Measurements from ENCODE around the gene LRRC8A.
"Not testable (repeated sequence)": the region's sequence is repeated elsewhere in the genome, so short reads cannot be mapped to it uniquely, and the experiment has no call there.

The LRRC8A gene

DNA sequence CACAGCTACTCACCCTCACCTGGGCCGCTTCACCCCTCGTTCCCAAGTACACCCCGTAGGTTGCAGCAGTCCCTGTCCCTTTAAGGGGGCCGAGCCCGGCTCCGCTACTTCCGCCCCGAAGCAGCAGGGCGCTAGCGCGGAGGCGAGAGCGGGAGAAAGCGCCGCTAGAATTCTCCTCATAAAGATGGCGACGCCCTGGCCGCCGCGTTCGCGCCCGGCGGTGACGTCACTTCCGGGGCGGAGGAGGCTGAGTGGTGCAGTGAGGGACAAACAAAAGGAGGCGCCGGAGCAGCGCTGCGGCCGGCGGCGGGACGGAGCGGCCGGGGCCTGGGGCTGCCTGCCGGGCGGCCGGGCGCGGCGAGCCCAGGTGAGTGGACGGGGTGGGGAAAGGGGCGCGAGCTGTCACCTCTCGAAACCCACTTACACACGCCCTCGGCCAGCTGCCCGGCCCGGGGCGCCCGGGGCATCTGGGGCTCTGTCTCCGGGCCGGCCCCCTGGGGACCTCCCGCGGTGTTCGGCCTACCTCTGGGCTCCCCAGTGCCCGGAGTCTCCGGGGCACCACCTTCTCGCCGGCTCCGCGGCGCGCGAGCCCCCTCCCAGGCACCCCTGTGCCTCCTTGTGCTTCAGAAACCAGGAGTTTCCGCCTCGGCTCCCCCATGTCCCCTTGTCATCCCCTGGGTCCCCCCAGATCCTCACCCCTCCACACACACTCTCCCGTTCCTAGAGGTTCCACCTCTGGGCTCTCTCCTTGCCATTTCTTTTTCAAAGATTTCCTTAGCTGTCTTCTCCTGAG is at the start of gene LRRC8A, which contains the start of gene KYAT1:
Gene LRRC8A (plus strand): TSS at position 250 of the 793 bp plus-strand sequence. CDS start 25,032 bp downstream, outside the sequence.
Gene KYAT1 (minus strand): TSS at position 67 of the 793 bp plus-strand sequence. CDS start 36,545 bp downstream, outside the sequence.
- in situ Hi-C loops (cut with MboI; ENCODE audit: low sequenced_read_pairs): no loop called here

DNA sequence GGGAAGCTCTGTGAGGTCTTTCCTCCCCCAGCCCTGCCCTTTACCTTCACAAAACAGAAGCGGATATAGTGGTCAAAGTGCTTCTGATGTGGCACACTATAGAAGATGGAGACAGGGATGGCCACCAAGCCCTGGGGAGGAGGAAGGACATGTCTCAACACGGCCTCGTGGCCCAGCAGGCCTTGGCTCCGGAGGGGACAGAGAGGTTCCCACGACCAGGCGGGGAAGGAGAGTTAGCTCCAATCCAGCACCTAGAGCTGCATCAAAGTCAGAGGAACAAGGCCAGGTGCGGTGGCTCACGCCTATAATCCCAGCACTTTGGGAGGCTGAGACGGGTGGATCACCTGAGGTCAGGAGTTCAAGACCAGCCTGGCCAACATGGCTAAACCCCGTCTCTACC is 48.2 kb upstream of the LRRC8A start:
- in situ Hi-C loops (cut with MboI; ENCODE audit: low sequenced_read_pairs): no loop called here

DNA sequence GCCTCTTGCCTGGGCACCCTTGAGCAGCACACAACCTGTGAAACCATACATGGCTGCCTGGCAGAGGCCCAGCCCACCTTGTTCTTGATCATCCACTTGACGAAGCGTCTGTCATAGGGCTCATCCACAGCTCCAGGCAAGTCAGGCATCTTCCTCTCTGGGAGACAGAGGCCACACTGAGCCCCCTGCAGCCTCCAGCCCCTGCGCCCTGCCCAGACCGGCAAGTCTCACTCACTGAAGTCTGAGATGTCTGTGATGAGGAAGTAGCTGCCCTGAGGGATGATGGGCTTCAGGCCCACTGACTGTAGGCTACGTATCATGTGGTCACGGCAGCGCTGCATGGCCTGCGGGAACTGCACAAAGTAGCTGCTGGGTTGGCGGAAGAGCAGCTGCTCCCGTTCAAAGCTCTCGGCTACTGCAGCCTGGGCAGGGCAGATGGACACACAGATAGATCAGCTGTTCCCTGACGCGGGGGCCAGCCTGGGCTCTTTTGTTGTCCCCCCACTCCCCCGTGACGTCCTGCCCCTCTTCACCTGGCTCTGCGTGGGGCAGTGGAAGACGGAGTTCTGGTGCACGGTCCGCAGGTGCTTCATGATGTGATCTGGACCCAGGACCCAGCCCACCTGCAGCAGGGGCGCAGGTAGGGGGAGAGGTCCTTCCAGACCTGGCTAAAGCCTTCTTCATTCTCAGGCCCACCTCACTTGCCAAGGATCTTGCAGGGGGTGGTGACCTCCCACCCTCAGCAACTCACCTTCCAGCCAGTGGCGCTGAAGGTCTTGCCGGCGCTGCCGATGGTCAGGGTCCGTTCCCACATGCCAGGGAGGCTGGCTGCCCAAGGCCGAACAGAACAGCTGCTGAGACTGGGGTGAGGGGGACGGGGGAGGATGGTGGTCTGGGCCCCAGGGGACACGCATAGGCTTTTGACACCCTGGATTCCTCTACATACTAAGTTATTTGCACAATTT is 46.4 kb upstream of the LRRC8A start:
- in situ Hi-C loops (cut with MboI; ENCODE audit: low sequenced_read_pairs): no loop called here

DNA sequence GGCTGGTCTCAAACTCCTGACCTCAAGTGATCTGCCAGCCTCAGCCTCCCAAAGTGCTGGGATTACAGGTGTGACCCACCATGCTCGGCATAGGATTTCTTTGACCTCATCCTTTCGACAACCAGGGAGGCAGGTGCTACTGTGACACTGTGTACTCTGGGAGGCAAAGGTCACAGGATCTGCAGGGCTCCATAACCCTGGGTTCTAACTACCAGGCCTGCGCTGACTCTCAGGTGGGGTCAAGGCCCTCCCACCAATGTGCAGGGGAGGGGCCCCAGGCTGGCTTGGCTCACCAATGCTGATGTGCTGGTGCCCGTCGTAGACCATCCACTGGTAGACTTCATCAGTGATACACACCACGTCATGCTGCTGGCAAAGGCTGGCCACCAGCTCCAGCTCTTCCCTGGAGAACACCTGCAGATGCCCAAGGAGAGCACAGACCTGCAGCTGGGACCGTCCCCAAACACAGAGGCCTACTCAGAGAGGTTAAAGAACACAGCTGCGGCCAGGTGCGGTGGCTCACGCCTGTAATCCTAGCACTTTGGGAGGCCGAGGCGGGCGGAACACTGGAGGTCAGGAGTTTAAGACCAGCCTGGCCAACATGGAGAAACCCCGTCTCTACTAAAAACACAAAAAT is 45.3 kb upstream of the LRRC8A start:
- in situ Hi-C loops (cut with MboI; ENCODE audit: low sequenced_read_pairs): no loop called here

DNA sequence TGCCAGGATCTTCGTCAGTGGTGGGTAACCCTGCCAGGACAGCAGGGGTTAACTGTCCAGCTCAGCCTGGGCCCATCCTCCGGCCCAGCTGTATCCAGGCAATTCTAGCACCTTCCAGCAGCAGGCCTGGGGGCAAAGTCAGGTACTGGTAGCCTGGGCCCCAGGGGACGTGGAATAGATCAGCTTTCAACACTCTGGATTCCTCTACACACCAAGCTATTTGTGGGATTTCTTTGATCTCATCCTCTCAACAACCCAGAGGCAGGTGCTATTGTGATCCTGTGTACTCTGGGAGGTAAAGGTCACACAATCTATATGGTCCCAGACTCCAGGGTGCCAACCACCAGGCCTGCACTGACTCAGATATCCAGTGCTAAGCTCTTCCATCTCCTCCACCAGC is 43.6 kb upstream of the LRRC8A start:
- in situ Hi-C loops (cut with MboI; ENCODE audit: low sequenced_read_pairs): no loop called here

DNA sequence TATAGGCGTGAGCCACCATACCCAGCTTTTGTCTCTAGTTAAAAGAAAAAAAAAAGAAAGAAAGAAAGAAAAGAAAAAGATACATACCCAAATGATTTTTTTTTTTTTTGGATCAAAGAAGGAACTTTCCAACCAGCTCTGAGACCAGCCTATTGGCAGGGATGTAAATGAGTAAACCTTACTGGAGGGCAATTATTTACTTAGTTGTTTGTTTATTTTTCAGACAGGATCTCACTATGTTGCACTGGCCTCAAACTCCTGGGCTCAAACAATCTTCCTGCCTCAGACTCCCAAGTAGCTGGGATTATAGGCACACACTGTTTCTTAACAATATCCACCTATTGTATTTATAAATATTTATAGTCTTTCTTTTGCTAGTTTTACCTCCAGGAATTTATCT is 41.4 kb upstream of the LRRC8A start:
- in situ Hi-C loops (cut with MboI; ENCODE audit: low sequenced_read_pairs): no loop called here

DNA sequence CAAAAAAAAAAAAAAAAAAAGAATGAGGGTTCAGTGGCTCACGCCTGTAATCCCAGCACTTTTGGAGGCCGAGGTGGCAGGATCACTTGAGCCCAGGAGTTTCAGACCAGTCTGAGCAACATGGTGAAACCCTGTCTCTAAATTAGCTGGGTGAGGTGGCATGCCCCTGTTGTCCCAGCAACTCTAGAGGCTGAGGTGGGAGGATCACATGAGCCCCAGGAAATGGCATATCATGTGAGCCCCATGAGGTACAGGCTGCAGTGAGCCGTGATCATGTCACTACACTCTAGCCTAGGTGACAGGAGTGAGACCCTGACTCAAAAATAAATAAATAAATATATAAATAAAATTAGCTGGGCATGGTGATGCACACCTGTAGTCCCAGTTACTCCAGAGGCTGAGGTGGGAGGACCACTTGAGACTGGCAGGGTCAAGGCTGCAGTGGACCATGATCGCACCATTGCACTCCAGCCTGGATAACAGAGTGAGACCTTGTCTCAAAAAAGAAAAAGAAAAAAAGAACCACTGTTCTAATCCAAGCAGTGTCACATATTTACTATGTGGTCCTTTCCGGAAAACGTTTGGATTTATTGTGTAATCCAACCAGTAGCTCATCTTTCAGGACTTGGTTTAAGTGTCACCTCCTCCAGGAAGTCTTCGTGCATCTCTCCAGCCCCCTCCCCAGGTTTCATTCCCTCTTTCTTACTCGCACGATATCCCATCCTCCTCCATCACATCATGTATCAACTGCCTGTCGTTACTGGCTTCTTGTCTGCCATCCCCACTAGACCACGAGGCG is 40.0 kb upstream of the LRRC8A start:
- in situ Hi-C loops (cut with MboI; ENCODE audit: low sequenced_read_pairs): no loop called here

DNA sequence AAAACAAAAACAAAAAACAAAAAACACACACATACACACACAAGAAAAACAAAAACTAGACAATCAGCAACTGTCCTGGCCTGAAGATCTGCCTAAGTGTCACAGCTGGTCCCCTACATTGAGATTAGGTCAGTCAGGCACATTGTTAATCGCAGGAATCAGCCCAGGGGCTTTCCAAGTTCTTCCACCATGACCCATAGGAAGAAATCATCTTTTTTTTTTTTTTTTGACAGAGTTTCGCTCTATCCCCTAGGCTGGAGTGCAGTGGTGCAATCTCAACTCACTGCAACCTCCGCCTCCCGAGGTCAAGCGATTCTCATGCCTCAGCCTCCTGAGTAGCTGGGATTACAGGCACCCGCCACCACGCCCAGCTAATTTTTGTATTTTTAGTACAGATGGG is 38.8 kb upstream of the LRRC8A start:
- in situ Hi-C loops (cut with MboI; ENCODE audit: low sequenced_read_pairs): not testable (repeated sequence)

DNA sequence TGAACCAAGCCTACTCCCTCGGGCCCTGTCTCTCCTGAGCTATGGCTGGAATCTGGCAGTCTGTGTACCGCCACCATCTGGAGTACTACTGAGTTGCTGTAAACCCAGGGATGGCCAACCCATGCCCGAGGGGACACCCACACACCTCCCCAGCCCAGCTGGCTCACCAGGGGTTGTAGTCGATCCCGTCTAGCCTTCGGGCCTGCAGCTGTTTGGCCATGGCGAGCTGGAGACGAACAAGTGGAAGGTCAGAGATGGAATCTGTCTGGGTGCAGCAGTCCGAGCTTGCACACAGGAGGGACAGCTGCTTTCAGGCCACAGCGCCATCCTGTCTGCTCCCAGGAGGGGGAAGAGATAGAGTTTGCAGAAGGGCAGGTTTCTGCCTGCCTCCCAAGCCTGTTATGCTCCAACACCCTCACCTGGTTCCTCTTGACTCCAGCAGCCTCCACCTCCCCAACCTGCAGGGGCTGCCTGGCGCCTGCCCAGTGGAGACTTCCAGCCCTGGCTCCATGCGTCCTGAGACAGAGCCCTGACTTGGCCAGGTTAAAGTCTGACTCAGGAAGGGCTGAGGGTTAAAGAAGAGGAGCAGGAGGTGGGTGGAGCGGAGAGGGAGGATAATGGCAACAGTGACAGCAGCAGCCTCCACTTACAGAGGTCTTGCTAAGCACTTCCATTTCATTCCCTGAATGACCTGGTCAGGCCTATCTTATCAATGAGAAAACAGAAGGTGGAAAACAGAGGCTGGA is 36.6 kb upstream of the LRRC8A start:
- in situ Hi-C loops (cut with MboI; ENCODE audit: low sequenced_read_pairs): no loop called here

DNA sequence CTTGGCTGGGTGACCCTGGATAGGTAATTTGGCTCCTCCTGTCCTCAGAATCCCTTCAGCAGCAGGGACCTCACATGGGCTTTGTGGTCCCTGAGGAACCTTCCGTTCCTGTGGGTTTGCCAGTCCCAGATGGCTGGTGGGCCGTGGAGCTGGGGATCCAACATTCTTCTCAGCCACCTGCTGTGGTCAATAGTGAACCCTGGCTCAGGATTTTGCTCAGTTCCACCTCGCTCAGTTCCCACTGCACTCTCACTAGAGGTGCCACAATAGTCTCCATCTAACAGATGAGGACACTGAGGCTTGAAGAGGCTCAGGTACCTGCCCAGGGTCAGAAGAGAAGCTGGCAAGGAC is 35.3 kb upstream of the LRRC8A start:
- in situ Hi-C loops (cut with MboI; ENCODE audit: low sequenced_read_pairs): no loop called here

DNA sequence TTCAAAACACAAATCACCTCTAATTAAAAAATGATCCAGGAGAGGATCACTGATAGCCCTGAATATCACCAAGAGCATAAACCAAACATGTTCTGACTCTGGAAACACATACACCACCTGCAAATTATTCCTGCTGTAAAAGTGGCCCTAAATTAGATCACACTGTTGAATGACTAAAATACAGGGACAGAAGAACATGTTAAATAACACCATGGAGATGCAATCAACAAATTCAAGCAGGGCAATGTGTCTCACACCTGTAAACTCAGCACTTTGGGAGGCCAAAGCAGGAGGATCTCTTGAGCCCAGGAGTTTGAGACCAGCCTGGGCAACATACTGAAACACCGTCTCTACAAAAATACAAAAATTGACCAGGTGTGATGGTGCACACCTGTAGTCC is 34.1 kb upstream of the LRRC8A start:
- in situ Hi-C loops (cut with MboI; ENCODE audit: low sequenced_read_pairs): no loop called here

DNA sequence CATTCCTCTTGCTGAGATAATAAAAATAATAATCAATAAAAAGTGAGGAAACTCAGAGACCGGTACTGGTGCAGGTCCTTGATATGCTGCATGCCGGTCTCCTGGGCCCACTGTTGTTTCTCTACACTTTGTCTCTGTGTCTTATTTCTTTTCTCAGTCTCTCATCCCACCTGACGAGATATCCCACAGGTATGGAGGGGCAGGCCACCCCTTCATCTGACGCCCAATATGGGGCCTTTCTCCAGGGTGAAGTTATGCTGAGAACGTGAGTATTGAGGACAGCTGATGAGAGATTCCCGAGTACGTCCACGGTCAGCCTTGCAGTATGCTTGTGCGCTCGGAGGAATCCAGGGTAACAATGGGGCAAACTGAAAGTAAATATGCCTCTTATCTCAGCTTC is 30.9 kb upstream of the LRRC8A start:
- in situ Hi-C loops (cut with MboI; ENCODE audit: low sequenced_read_pairs): not testable (repeated sequence)

DNA sequence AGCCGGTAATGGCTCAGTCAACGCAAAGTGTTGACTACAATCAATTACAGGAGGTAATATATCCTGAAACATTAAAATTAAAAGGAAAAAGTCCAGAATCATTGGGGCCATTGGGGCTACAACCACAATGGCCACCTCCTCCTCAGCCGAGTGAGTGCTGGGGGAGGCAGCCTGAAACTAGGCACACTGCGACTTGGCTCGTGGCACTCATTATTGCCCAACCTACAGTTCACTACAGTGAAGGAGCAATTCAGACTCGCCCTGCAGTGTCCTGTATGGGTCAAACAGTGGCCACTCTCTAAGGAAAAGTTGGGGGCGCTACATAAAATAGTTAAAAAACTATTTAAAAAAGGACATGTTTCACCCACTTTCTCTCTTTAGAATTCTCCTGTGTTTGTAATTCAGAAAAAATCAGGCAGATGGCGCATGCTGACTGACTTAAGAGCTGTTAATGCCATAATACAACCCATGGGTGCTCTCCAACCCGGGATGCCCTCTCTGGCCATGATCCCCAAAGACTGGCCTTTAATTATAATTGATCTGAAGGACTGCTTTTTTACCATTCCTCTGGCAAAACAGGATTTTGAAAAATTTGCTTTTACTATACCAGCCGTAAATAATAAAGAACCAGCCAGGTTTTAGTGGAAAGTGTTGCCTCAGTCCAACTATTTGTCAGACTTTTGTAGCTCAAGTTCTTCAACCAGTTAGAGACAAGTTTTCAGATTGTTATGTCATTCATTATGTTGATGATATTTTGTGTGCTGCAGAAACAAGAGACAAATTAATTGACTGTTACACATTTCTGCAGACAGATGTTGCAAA is 29.9 kb upstream of the LRRC8A start:
- in situ Hi-C loops (cut with MboI; ENCODE audit: low sequenced_read_pairs): not testable (repeated sequence)

DNA sequence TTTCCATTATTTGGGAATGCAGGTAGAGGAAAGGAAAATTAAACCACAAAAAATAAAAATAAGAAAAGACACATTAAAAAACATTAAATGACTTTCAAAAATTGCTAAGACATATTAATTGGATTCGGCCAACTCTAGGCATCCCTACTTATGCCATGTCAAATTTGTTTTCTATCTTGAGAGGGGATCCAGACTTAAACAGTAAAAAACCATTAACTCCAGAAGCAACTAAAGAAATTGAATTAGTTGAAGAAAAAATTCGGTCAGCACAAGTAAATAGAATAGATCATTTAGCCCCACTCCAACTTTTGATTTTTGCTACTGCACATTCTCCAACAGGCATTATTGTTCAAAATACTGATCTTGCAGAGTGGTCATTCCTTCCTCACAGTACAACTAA is 29.3 kb upstream of the LRRC8A start:
- in situ Hi-C loops (cut with MboI; ENCODE audit: low sequenced_read_pairs): not testable (repeated sequence)

DNA sequence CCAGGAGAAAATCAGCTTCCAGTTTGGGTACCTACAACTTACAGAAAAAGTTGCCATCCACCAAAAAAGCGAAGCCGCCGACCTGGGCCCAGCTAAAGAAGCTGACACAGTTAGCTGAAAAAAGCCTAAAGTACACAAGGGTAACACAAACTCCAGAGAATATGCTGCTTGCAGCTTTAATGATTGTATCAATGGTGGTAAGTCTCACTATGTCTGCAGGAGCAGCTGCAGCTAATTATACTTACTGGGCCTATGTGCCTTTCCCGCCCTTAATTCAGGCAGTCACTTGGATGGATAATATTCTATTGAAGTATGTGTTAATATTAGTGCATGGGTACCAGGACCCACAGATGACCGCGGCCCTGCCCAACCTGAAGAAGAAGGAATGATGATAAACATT is 27.5 kb upstream of the LRRC8A start:
- in situ Hi-C loops (cut with MboI; ENCODE audit: low sequenced_read_pairs): not testable (repeated sequence)

DNA sequence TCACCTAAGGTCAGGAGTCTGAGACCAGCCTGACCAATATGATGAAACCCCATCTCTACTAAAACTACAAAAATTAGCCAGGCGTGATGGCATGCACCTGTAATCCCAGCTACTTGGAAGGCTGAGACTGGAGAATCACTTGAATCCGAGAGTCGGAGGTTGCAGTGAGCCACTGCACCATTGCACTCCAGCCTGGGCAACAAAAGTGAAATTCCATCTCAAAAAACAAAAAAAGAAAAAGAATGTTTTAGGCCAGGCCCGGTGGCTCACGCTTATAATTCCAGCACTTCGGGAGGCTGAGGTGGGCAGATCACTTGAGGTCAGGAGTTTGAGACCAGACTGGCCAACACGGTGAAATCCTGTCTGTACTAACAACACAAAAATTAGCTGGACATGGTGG is 23.5 kb upstream of the LRRC8A start:
- in situ Hi-C loops (cut with MboI; ENCODE audit: low sequenced_read_pairs): not testable (repeated sequence)

DNA sequence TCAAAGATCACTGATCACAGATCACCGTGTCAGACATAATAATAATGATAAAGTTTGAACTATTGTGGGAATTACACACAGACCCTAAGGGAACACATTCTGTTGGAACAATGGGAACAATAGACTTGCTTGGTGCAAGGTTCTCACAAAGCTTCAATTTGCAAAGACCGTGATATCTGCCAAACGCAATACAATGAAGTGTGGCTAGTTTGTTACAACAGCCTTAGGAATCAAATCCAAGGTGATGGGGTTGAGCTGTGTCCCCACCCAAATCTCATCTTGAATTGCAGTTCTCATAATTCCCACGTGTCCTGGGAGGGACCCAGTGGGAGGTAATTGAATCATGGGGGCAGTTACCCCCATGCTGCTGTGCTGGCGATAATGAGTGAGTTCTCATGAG is 21.0 kb upstream of the LRRC8A start:
- in situ Hi-C loops (cut with MboI; ENCODE audit: low sequenced_read_pairs): no loop called here

DNA sequence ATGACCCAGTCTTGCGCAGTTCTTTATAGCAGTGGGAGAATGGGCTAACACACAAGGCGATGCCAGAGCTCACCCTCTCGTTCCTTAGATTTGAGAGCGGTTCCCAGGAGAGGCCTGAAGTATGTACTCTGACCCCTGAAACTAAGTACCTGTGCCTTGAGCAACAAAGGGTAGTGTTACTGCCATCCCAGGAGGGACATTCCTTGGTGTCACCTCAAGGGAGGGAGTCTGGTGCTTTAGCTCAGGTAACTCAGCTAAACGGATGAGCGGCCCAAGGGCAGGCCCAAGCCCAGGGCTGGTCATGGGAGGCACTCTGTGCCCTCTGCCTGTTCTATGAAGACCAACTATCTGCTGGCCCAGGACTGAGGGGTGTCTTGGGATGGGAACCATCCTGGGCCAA is 20.4 kb upstream of the LRRC8A start:
- in situ Hi-C loops (cut with MboI; ENCODE audit: low sequenced_read_pairs): no loop called here

DNA sequence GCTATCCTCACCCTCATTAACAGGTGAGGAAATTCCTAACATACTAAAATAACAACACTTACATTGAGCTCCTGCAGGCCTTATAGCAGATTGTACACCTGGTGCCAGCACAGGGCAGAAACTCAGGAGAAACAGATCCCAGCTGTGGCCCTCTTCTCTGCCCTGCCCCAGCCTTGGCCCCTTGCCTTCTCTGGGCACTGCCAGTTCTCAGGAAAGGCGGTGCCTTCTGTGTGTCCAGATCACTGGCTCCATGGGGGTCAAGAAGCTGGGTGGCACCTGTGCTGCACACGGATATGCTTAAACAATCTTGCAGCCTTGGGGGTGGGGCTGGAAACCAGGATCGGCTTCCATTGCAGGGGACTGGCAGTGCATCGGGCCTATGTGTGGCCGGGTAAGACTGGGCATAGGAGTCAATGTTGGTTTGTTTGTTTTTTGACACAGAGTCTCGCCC is 19.5 kb upstream of the LRRC8A start:
- in situ Hi-C loops (cut with MboI; ENCODE audit: low sequenced_read_pairs): no loop called here
